HG02938 (cell line): Measurements from ENCODE around the gene ISL1.

Experiments
- ATAC-seq: cut with Tn5 transposase; IDR thresholded peaks from one replicate; pipeline ENCODE4 v1.9.1; 2021; ENCODE audit warnings: mild to moderate bottlenecking, moderate library complexity; ENCODE audit not compliant: unreplicated experiment

Gene ISL1

DNA sequence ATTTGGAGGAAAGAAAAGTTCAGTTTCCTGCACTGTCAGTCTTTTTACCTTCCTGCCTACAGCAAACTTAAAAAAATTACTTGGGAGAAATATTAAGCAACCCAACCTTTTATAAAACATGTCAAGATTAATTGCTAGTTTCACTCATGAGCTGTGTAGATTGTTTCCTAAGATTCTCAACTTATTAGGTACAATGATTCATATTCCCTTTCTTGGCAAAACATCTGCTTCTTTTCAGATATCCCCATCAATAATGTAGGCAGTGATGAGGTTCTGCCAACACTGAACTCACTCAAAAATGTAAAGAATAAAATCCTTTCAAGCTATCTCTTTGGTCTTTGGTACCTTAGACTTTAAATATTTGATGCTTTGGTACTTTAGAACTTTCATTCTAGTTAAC is 56.0 kb downstream of the ISL1 start:
- ATAC-seq: no peak
